Stimulated activated CD8-positive, alpha-beta memory T cell treated with anti-CD3 and anti-CD28 coated beads, Interleukin-4, amount 100 ng/mL, for 48 hours (primary cell): ENCODE measurements around the gene FAM149B1.
"Not testable (repeated sequence)": the region's sequence is repeated elsewhere in the genome, so short reads cannot be mapped to it uniquely, and the experiment has no call there.

Experiments used
- DNase-seq: peaks from one replicate; pipeline ENCODE4 v3.0.0-alpha.2; 2020

FAM149B1 gene

GRCh38 chr10:73167783-73168464 is at the start of gene FAM149B1, which contains the start of gene ECD:
Gene FAM149B1, plus strand, starts transcription at chr10:73168119. Its CDS starts 221 bp downstream, at chr10:73168340.
Gene ECD, minus strand, starts transcription at chr10:73168008. Its CDS starts 4,071 bp downstream, at chr10:73163937.
- DNase-seq: peak; percentile 97

DNA sequence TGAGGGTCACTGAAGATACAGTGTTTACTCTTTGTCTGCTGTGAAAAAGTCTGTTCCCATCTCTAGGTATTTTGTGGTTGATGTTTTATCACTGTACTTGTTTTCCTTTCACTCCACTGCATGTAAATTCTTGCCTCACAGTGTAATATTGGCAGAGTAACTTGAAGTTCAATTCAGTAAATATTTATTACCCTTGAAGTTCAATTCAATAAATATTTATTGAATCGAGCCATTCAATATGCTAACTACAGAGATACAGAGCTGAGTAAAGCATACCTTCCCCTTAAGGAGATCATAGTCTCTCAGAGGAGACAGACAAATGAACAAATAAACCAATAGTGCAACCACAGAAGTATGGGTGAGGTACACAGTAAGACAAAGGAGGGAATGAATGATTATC is 48.5 kb upstream of the FAM149B1 start:
- no peak for DNase-seq

GRCh38 chr10:73119952-73120351 is 48.0 kb upstream of the FAM149B1 start:
- DNase-seq: no peak

- no peak for DNase-seq
Observed at GRCh38 chr10:73126343-73126742, 41.6 kb upstream of the FAM149B1 start.

GRCh38 chr10:73131301-73131700 is 36.6 kb upstream of the FAM149B1 start:
- DNase-seq: no peak

DNA sequence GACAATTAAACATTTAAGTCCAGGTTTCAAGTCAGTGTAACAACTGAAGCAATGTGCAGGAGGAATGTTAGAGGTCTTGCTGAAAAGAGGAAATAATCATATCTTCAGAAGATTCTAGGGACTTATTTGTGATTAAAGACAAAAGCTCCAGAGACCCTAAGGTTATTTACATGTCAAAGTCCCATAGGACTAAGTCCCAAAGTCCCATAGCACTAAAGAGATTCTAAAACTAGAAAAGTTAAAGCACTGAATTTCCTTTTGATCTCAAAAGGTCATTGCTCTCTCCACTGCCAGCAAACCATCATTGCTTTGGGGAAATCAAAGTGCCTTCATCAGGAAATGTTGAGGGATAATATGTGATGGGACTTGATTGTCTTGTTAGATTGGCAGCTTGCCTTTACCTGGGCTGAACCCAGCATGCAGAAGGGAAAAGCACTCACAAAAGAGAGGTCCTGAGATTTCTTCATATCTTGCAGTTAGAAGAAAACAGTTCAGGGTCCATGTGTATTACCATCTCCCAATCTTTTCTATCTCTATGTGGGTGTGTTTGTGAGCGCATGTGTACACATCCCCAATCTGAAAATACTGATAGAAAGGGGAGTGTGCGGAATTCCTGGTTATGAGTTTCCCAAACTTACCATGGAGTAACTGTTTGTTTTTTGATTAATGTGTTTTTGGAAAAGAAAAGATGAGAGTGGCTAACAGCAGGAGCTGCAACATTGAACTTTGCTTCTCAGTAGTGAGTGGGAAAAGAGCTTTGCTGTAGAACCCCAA is 35.8 kb upstream of the FAM149B1 start:
- DNase-seq: no peak

DNA sequence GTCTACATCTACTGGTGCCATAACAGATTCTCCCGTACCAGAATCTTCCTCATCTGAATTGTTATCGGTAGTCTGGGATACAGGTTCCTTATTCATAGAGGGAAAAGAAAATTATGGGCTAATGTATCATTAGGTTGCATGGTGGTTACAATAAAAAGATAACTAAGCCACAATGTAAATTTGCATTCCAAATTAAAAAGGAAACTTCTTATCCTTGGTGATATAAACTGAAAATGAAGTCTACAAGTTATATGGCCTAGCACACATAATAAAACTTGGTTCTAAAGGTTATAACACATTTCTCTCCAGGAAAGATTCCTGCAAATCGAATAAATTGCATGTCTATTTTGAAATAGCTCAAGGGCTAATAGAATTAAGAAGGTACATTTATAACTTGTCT is 33.2 kb upstream of the FAM149B1 start:
- no peak for DNase-seq

- no peak for DNase-seq
Observed at GRCh38 chr10:73136627-73137026, 31.3 kb upstream of the FAM149B1 start.

DNA sequence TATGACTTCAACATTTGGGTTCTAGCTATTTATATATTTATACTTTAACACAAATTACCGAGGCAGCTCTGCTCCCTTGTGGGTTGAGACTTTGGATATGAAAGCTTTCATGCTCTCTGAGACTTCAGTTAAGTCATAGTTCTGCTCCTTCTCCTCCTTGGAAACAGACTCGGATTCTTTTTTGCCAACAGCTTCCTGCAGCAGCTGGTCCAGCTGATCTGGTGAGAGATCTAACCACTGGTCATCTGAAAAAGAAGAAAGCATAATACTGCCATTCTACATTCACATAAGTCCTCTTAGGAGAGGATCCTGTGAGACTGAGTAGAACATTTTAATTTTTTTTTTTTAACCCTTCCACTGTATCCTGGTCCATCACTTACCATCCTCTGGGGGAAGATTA is 28.7 kb upstream of the FAM149B1 start:
- no peak for DNase-seq

- no peak for DNase-seq
Observed at GRCh38 chr10:73141603-73142002, 26.3 kb upstream of the FAM149B1 start.

- DNase-seq: not testable (repeated sequence)
Observed at GRCh38 chr10:73150633-73151413, 17.1 kb upstream of the FAM149B1 start.

DNA sequence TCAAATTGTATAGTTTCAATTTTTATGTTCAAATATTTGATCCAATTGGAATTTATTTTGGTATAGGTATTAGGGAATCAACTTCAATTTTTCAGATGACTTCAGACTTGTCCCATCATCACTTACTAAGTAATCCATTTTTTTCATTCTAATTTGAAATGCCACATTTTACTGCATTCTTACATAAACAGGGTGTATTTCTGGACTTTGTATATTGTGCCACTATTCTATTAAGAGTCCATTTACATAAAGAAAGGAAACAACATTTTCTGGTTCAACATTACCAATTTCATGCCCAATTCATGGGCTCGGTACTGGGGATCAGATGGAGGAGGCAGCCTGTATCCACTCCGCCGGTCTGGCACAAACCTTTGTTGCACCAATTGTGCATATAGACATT is 15.9 kb upstream of the FAM149B1 start:
- DNase-seq: no peak

- DNase-seq: no peak
Observed at GRCh38 chr10:73156054-73156453, 11.9 kb upstream of the FAM149B1 start.

DNA sequence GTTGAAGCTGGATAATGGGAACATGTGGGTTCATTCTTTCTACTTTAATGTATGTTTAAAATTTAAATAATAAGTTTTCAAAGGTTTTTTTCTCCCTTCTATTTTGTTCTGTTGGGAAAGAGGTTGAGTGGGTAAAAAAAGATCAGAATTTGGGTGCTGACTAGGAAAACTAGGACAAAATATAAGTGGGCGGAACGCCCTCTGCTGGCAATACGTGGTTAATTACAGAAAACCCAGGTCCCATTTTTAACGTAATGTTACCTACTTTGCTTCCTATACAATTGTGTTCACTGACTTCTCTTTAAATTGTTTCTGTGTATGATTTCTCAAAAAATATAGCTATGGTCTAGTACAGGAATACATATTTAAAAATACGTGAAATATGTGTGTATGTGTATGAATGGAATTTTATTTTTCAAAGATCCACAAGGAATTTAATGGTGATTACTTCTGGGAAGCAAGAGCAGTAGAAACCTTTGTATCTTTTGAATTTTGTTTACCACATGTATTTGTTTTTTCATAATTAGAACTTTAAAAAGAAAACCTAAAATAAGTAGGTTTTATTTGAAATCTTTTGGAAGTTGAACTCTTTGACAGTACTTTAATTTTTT is 8.8 kb upstream of the FAM149B1 start:
- peak; percentile 72 for DNase-seq

DNA sequence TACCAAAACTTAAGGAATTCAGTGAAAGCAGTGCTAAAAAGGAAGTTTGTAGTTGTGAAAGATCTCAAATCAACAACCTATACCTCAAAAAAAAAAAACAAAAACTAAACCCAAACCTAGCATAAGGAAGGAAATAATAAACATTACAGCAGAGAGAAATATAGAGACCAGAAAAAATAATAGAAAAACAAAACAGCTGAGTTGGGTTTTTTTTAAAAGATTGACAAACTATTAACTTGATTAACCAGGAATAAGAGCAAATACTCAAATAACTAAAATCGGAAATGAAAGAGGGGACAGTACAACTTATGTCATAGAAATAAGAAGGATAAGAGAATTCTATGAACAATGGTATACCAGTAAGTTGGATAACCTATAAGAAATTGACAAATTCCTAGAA is 6.8 kb upstream of the FAM149B1 start:
- no peak for DNase-seq

DNA sequence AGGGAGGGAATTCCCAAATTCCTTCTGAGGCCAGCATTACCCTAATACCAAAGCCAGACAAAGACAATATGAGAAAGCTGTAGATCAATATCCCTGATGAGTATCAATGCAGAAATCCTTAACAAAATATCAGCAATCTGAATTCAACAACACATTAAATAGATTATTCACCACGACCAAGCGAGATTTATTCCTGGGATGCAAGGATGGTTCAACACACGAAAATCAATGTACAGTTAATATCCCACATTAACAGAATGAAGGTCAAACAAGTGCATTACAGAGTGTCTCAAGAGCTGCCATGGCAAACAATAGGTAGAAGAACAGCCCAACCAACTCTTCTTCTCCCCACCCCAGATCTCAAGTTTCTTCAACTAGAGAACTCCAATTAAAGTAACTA is 6.3 kb upstream of the FAM149B1 start:
- no peak for DNase-seq

DNA sequence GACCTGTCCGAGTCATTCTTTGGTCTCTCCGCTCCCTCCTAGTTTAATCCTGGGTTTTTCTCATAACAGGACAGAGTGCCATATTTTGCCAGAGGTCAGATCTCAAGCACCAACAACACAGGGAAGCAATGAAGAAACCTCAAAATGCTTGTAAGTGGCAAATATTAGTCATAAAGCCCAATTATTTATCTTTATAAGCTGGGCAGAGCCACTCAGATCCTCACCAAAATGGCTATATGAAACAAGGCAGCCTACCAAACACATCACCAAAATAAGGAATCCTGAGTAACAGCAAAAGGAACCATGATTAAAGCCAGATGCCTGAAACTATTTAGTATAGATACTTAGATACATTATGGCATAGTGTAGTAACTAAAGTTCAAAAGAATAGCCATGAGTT is 4.8 kb upstream of the FAM149B1 start:
- no peak for DNase-seq

- no peak for DNase-seq
Observed at GRCh38 chr10:73166972-73167371, 947 bp upstream of the FAM149B1 start.

GRCh38 chr10:73167458-73167782 is 499 bp upstream of the FAM149B1 start:
- no peak for DNase-seq

- no peak for DNase-seq
Observed at GRCh38 chr10:73168465-73168803, 515 bp downstream of the FAM149B1 start.

- no peak for DNase-seq
Observed at GRCh38 chr10:73169320-73169719, 1.4 kb downstream of the FAM149B1 start.

- DNase-seq: no peak
Observed at GRCh38 chr10:73172867-73173266, 4.9 kb downstream of the FAM149B1 start.

DNA sequence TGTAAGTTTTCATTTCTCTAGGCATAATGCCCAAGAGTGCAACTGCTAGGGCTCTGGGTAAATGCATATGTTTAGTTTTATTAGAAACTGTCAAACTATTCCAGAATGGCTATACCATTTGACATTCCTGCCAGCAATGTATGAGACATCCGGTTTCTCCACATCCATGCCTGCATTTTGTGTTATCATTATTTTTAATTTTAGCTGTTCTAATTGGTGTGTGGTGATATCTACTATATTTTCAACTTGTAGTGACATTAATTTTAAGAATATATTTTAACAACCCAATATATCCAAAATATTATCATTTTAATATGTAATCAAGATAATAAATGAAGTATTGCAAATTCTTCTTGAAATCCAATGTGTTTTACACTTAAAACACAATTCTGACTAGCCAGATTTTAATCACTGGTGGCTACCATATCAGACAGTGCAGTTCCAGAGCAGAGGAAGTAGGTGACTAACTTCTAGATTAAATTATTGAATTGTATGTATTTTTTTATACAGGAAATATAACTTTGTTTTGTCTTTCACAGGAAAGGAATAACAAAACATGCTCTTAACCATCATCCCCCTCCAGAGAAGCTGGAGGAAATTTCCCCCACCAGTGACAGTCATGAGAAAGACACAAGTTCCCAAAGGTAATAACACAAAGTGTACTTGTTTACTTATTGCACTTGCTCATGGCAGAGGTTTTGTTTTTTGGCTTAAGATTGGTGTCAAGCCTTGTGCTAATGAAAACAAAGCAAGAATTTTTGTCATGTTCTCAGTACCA is 6.4 kb downstream of the FAM149B1 start:
- no peak for DNase-seq
